CD4-positive, alpha-beta T cell (primary cell): ENCODE measurements around the gene LARGE1. TPM values are rescaled to one million over a fixed set of nuclear protein-coding genes. Genes with fewer than 3 reads are reported as not detected.

Experiments used
- ATAC-seq: fragments of 200-7000 bp; cut with Tn5 transposase; one replicate; pipeline ENCODE4 v1.10.0; 2022; ENCODE audit warnings: mild to moderate bottlenecking; ENCODE audit not compliant: poor library complexity
- CTCF ChIA-PET: fragments of 350-600 bp; sonication (Branson Sonifier 250); formaldehyde crosslinking; loops from one replicate; lab custom pipeline; 2021; ENCODE audit warnings: antibody characterized with exemption, inconsistent platforms; lab: Charles Lee
- POLR2A ChIA-PET: fragments of 350-600 bp; sonication (Branson Sonifier 250); formaldehyde crosslinking; loops from one replicate; lab custom pipeline; 2021; ENCODE audit warnings: antibody characterized with exemption, inconsistent platforms; lab: Charles Lee
- DNase-seq, 14 experiments: peaks; one replicate each; pipeline ENCODE4 v3.0.0-alpha.2; 2013 to 2020; ENCODE audit warnings: mixed read lengths in 2 of 14
- H3K27ac ChIP-seq, 2 donors: one replicate each; pipeline versions ENCODE4 v1.5.1 to v1.7.0; 2013; ENCODE audit warnings: low read length in 2 of 2, low read depth in 1 of 2, mild to moderate bottlenecking in 1 of 2
- H3K27me3 ChIP-seq, 2 experiments: 1 replicate in 1 of 2; 2 replicates in 1 of 2; pipeline versions ENCODE4 v1.6.1 to v1.7.0; 2013; ENCODE audit warnings: low read length in 2 of 2, control low read depth in 1 of 2, mild to moderate bottlenecking in 1 of 2, moderate library complexity in 1 of 2; ENCODE audit not compliant: insufficient read depth in 2 of 2, control insufficient read depth in 1 of 2
- H3K36me3 ChIP-seq: one replicate; pipeline ENCODE4 v1.6.1; 2013; ENCODE audit warnings: low read length, control low read depth; ENCODE audit not compliant: insufficient read depth
- H3K4me1 ChIP-seq: one replicate; pipeline ENCODE4 v1.6.1; 2013; ENCODE audit warnings: low read length, control low read depth; ENCODE audit not compliant: insufficient read depth
- H3K4me3 ChIP-seq: one replicate; pipeline ENCODE4 v1.5.1; 2013; ENCODE audit warnings: mild to moderate bottlenecking, low read length, moderate library complexity
- H3K9me3 ChIP-seq, 2 experiments: 1 replicate in 1 of 2; 2 replicates in 1 of 2; pipeline versions ENCODE4 v1.6.1 to v1.7.0; 2013; ENCODE audit warnings: low read length in 2 of 2, mild to moderate bottlenecking in 2 of 2, control low read depth in 1 of 2, moderate library complexity in 1 of 2; ENCODE audit not compliant: control insufficient read depth in 1 of 2, insufficient read depth in 1 of 2
- H3K27ac Mint-ChIP-seq: one replicate; pipeline ENCODE4 v1.8.0; 2020; ENCODE audit warnings: mixed read lengths
- H3K27me3 Mint-ChIP-seq: one replicate; pipeline ENCODE4 v1.8.0; 2021; ENCODE audit warnings: mixed read lengths
- H3K36me3 Mint-ChIP-seq: one replicate; pipeline ENCODE4 v1.8.0; 2021; ENCODE audit warnings: low read depth, mixed read lengths
- H3K4me1 Mint-ChIP-seq: one replicate; pipeline ENCODE4 v1.8.0; 2021; ENCODE audit warnings: low read depth, mixed read lengths
- H3K4me3 Mint-ChIP-seq: one replicate; pipeline ENCODE4 v1.8.0; 2020; ENCODE audit warnings: mild to moderate bottlenecking, mixed read lengths
- H3K9me3 Mint-ChIP-seq: one replicate; pipeline ENCODE4 v1.8.0; 2020; ENCODE audit warnings: mixed read lengths
- intact Hi-C, 2 experiments: fragments of 100-400 bp; cut with DNase I in 1 of 2; cut with micrococcal nuclease in 1 of 2; formaldehyde crosslinking; loops; one replicate each; pipeline versions ENCODE4 v1.15.1 to v1.9.0; 2023 to 2025; cut with DNase I, micrococcal nuclease
- total RNA-seq, 174 experiments: library from RNA in 2 of 174; stranded (reverse) in 2 of 174; gene quantifications; one replicate each; pipeline ENCODE4 v1.2.3 and lab custom pipeline; 2021 to 2026
- TF ChIP-seq, protein P1 (sequence below): fragments of 200-600 bp; IDR thresholded peaks from one replicate; pipeline ENCODE4 v1.8.0; 2022; ENCODE audit warnings: antibody characterized with exemption, mild to moderate bottlenecking

Gene LARGE1
- total RNA-seq, 2 experiments from 2014 or later: 0.14 to 0.70 TPM

DNA sequence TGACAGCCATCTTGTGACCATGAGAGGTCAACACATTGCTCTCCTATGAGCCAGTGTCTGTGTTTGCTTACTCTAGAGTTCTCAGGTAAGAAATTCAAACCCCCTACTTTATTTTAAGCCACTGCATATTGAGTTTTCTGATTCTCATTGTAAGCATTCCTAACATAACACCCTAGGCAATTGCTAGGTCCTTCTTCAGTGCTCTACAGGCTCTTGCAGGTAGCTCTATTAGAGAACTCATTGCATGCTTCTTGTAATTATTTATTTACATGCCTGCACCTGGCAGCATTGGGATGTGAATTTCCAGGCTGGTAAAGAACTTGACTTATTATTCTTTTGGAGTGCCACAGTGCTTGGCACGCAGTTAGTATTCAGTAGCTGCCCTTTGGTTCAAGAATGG lies 573.3 kb downstream of the LARGE1 start:
- CTCF ChIA-PET: no interaction called here
- no peak for ATAC-seq
- no peaks in the 10 kb centered on the region for H3K4me1 Mint-ChIP-seq

DNA sequence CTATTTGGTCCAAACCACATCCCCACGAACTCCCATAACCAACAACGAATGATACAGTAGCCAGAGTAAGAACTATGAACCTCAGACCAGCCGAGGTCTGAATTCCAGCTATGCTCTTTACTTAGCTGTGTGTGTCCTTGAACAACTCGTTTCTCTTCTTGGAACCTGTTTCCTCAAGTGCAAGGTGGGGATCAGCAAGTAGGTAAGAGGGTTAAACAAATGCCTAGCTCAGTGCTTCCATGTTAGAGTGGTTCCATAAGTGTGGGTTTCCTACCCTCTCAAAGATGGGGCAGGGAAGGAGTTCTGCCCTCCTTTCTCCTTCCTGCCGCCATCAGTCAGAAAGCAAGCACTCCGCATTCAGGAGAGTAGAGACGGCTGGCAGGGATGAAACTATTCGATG lies 578.7 kb downstream of the LARGE1 start:
- no peak overlapping the region for H3K27ac Mint-ChIP-seq
- H3K4me1 Mint-ChIP-seq: no peaks in the 10 kb centered on the region
- intact Hi-C loops: no loop called here
- TF ChIP-seq, protein P1, sequence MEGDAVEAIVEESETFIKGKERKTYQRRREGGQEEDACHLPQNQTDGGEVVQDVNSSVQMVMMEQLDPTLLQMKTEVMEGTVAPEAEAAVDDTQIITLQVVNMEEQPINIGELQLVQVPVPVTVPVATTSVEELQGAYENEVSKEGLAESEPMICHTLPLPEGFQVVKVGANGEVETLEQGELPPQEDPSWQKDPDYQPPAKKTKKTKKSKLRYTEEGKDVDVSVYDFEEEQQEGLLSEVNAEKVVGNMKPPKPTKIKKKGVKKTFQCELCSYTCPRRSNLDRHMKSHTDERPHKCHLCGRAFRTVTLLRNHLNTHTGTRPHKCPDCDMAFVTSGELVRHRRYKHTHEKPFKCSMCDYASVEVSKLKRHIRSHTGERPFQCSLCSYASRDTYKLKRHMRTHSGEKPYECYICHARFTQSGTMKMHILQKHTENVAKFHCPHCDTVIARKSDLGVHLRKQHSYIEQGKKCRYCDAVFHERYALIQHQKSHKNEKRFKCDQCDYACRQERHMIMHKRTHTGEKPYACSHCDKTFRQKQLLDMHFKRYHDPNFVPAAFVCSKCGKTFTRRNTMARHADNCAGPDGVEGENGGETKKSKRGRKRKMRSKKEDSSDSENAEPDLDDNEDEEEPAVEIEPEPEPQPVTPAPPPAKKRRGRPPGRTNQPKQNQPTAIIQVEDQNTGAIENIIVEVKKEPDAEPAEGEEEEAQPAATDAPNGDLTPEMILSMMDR: no peak
- POLR2A ChIA-PET: no interaction called here
- Histone ChIP-seq H3K9me3 (peaks cover 0 to 9% of the 10 kb centered on the region in 2 experiments), H3K27ac (no peak overlapping the region), H3K36me3 (no peaks in the 10 kb centered on the region), H3K27me3 (no peaks in the 10 kb centered on the region), H3K4me3 (no peak overlapping the region), H3K4me1 (no peaks in the 10 kb centered on the region)
- no peaks in the 10 kb centered on the region for H3K9me3 Mint-ChIP-seq
- no peaks in the 10 kb centered on the region for H3K36me3 Mint-ChIP-seq
- ATAC-seq (no peak), DNase-seq (no peak)
- no peaks in the 10 kb centered on the region for H3K27me3 Mint-ChIP-seq
- CTCF ChIA-PET: no interaction called here
- no peak overlapping the region for H3K4me3 Mint-ChIP-seq

More for the DNA sequence above, 573.3 kb downstream of the LARGE1 start:
- H3K9me3 Mint-ChIP-seq: peaks cover 3% of the 10 kb centered on the region
- TF ChIP-seq, protein P1: no peak
- Histone ChIP-seq H3K4me1 (no peaks in the 10 kb centered on the region), H3K4me3 (no peak overlapping the region), H3K36me3 (no peaks in the 10 kb centered on the region), H3K27ac (no peak overlapping the region), H3K9me3 (peaks cover 0 to 6% of the 10 kb centered on the region in 2 experiments), H3K27me3 (no peaks in the 10 kb centered on the region)
- DNase-seq: no peak
- no peak overlapping the region for H3K27ac Mint-ChIP-seq
- POLR2A ChIA-PET: no interaction called here
- no peak overlapping the region for H3K4me3 Mint-ChIP-seq
- H3K27me3 Mint-ChIP-seq: no peaks in the 10 kb centered on the region
- no peaks in the 10 kb centered on the region for H3K36me3 Mint-ChIP-seq
- intact Hi-C loops: no loop called here

DNA sequence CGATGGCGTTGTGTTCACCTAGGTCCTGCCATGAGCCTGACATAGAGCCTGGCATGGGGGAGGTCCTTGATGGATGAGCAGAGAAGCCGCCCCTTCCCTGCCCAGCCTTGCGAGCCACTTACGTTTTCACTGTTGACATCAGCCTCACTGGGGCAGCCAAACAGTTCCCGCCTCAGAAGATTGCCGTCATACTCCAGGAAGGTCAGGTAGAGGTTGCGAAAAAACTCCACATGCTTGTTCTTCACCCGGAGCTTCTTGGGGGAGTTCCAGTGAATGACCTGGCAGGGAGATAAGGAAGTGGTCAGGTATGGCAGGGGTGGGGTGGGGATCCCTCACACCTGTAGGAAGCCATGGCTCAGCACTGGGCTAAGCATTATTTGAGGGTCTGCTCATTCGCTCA lies 582.8 kb downstream of the LARGE1 start:
- Histone ChIP-seq H3K27me3 (peaks cover 0 to 2% of the 10 kb centered on the region in 2 experiments), H3K4me1 (no peaks in the 10 kb centered on the region), H3K27ac (no peak overlapping the region), H3K9me3 (peaks cover 0 to 9% of the 10 kb centered on the region in 2 experiments), H3K4me3 (no peak overlapping the region), H3K36me3 (no peaks in the 10 kb centered on the region)
- TF ChIP-seq, protein P1: no peak
- Mint-ChIP-seq H3K36me3 (no peaks in the 10 kb centered on the region), H3K4me3 (no peak overlapping the region), H3K27ac (no peak overlapping the region), H3K27me3 (peaks cover 6% of the 10 kb centered on the region), H3K4me1 (no peaks in the 10 kb centered on the region), H3K9me3 (no peaks in the 10 kb centered on the region)
- DNase-seq: no peak
- ChIA-PET POLR2A (no interaction called here), CTCF (no interaction called here)
- no peak for ATAC-seq
- intact Hi-C loops: no loop called here
